Caco-2 (cell line): ENCODE data around the gene RAB36. TPM values are rescaled to one million over a fixed set of nuclear protein-coding genes. Genes with fewer than 3 reads are reported as not detected.

ENCODE experiments used
- BruUV-seq: library from RNA; stranded (reverse); fragments of 400-500 nt; replicated peaks from 2 replicates; lab custom pipeline; 2021; lab: Mats Ljungman, UMichigan
- CTCF ChIA-PET: fragments of 300-600 bp; sonication (Branson Sonifier 250); formaldehyde crosslinking; loops from one replicate; lab custom pipeline; 2022; ENCODE audit warnings: antibody characterized with exemption; lab: Charles Lee
- POLR2A ChIA-PET: fragments of 300-600 bp; sonication (Branson Sonifier 250); formaldehyde crosslinking; loops from one replicate; lab custom pipeline; 2022; ENCODE audit warnings: antibody characterized with exemption; lab: Charles Lee
- DNase-seq, 2 experiments: peaks; one replicate each; pipeline versions ENCODE4 v3.0.0 to v3.0.0-alpha.2; 2020 to 2022
- H3K27me3 ChIP-seq: replicated peaks from 2 replicates; pipeline ENCODE4 v1.6.0; 2011; ENCODE audit warnings: low read length; ENCODE audit not compliant: control insufficient read depth, insufficient read depth
- H3K36me3 ChIP-seq: 2 replicates; pipeline ENCODE4 v1.5.1; 2011; ENCODE audit warnings: low read length; ENCODE audit not compliant: control insufficient read depth, insufficient read depth
- H3K4me1 ChIP-seq: fragments of 250-450 bp; sonication (Bioruptor Pico); 2 replicates; pipeline ENCODE4 v1.5.1; 2020; ENCODE audit warnings: mild to moderate bottlenecking
- H3K4me3 ChIP-seq: 2 replicates; pipeline ENCODE4 v1.5.1; 2011; ENCODE audit warnings: low read depth, mild to moderate bottlenecking, control low read depth, low read length
- H3K9me3 ChIP-seq: fragments of 250-450 bp; sonication (Bioruptor Pico); 2 replicates; pipeline ENCODE4 v1.5.1; 2020; ENCODE audit warnings: mild to moderate bottlenecking, moderate library complexity
- H3K27ac Mint-ChIP-seq: one replicate; pipeline ENCODE4 v1.8.0; 2022; ENCODE audit warnings: mixed read lengths; ENCODE audit not compliant: unreplicated experiment
- H3K27me3 Mint-ChIP-seq: one replicate; pipeline ENCODE4 v1.8.0; 2022; ENCODE audit warnings: mixed read lengths; ENCODE audit not compliant: insufficient read depth, unreplicated experiment
- H3K36me3 Mint-ChIP-seq: one replicate; pipeline ENCODE4 v1.8.0; 2022; ENCODE audit warnings: mild to moderate bottlenecking, mixed read lengths; ENCODE audit not compliant: insufficient read depth, unreplicated experiment
- H3K4me1 Mint-ChIP-seq: one replicate; pipeline ENCODE4 v1.8.0; 2022; ENCODE audit warnings: low read depth, mixed read lengths; ENCODE audit not compliant: unreplicated experiment
- H3K4me3 Mint-ChIP-seq: one replicate; pipeline ENCODE4 v1.8.0; 2022; ENCODE audit warnings: mild to moderate bottlenecking, moderate library complexity, mixed read lengths; ENCODE audit not compliant: unreplicated experiment
- H3K9me3 Mint-ChIP-seq: one replicate; pipeline ENCODE4 v1.8.0; 2022; ENCODE audit warnings: mixed read lengths; ENCODE audit not compliant: unreplicated experiment
- CTCF ChIP-seq, 2 experiments: fragments of 200-600 bp in 1 of 2; IDR thresholded peaks; 1 replicate in 1 of 2; 2 replicates in 1 of 2; pipeline versions ENCODE4 v1.5.1 to v1.8.0; 2011 to 2022; ENCODE audit warnings: antibody characterized with exemption in 1 of 2, control low read depth in 1 of 2, inconsistent platforms in 1 of 2, low read depth in 1 of 2, low read length in 1 of 2, mild to moderate bottlenecking in 1 of 2, moderate library complexity in 1 of 2; ENCODE audit not compliant: insufficient read depth in 1 of 2, severe bottlenecking in 1 of 2, unreplicated experiment in 1 of 2
- intact Hi-C: fragments of 100-400 bp; cut with micrococcal nuclease; formaldehyde crosslinking; loops from one replicate; pipeline ENCODE4 v1.10.0; 2022; ENCODE audit not compliant: unreplicated experiment
- total RNA-seq: library from RNA; stranded (reverse); gene quantifications from 2 replicates; pipeline ENCODE4 v1.2.3, GENCODE V29; 2022

RAB36 gene
- total RNA-seq, 1 experiment from 2014 or later, result 0.52 TPM

DNA sequence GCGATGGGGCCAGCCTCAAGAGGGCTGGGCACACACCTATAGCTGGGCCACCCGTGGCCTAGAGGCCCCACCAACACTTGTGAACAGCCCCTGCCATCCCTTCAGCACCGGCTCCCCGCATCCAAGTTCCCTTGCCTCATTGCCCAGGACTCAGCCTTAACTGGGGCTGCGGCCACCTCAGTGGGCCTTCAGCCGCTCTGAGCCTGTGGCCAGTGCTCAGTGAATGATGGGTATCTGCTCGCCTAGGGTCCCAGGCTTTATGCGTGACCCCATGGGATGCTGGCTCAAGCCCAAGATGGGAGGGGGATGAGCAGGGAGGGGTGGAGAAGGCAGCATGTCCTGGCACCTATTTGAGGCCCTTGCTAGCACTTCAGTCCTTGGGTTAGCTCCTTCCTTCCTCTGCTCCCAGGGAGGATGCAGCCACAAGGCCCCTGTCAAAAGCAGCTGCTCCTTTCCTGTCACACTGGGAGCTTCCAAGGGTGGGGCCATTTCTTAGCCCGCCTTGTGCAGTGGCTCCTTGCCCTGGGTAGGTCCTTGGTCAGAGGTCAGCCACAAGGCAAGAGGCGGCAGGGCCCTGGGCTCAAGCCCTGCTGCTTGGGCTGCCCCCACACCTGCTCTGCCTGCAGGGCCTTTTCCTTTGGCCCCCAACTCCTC lies 43.1 kb upstream of the RAB36 start:
- Mint-ChIP-seq H3K4me3 (no peak overlapping the region), H3K9me3 (no peaks in the 10 kb centered on the region), H3K27ac (no peak overlapping the region), H3K27me3 (no peaks in the 10 kb centered on the region), H3K36me3 (no peaks in the 10 kb centered on the region), H3K4me1 (no peaks in the 10 kb centered on the region)
- Histone ChIP-seq H3K36me3 (no peaks in the 10 kb centered on the region), H3K9me3 (no peaks in the 10 kb centered on the region), H3K4me3 (no peak overlapping the region), H3K4me1 (no peaks in the 10 kb centered on the region), H3K27me3 (no peaks in the 10 kb centered on the region)
- no peak for DNase-seq
- CTCF ChIA-PET, result no interaction called here
- TF ChIP-seq CTCF (IDR thresholded peaks at IDR 0.05; ENCODE audit: insufficient read depth in 1 of 2, low read depth in 1 of 2, low read length in 1 of 2, severe bottlenecking in 1 of 2, unreplicated experiment in 1 of 2), result no peak
- no TSS peak for BruUV-seq
- intact Hi-C loops, result loop anchor here (10.0 kb wide), 1 partner anchor 257 kb away; no protein-coding TSS in a partner anchor
- POLR2A ChIA-PET, result no interaction called here

DNA sequence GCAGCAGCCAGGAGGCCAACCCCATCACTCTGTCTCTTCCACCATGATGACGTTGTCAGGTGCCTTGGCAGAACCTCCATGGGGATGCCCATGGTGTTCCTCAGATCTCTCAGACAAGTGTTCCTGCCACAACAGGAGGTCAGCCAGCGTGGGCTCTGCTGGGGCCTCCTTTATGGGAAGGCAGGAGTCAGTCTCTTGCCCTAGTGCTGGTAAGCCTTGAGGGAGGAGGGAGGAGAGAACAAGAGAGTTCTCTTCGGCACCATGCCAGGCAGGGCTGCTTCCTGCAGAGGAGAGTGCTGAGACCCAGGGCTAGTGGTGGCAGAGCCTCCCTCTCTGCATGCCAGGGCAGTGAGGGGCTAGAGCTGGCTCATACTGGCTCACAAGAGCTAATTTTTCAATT lies 42.5 kb upstream of the RAB36 start:
- H3K4me1 ChIP-seq, result no peaks in the 10 kb centered on the region
- Mint-ChIP-seq H3K4me1 (no peaks in the 10 kb centered on the region), H3K27me3 (no peaks in the 10 kb centered on the region), H3K4me3 (no peak overlapping the region), H3K27ac (no peak overlapping the region), H3K9me3 (no peaks in the 10 kb centered on the region), H3K36me3 (no peaks in the 10 kb centered on the region)
- no peaks in the 10 kb centered on the region for H3K27me3 ChIP-seq
- H3K36me3 ChIP-seq, result no peaks in the 10 kb centered on the region
- intact Hi-C loops, result loop anchor here (10.0 kb wide), 1 partner anchor 258 kb away; no protein-coding TSS in a partner anchor
- CTCF ChIA-PET, result no interaction called here
- no peak for DNase-seq
- H3K4me3 ChIP-seq, result no peak overlapping the region
- no peaks in the 10 kb centered on the region for H3K9me3 ChIP-seq
- no TSS peak for BruUV-seq
- TF ChIP-seq CTCF (IDR thresholded peaks at IDR 0.05; ENCODE audit: insufficient read depth in 1 of 2, low read depth in 1 of 2, low read length in 1 of 2, severe bottlenecking in 1 of 2, unreplicated experiment in 1 of 2), result no peak
- POLR2A ChIA-PET, result no interaction called here

- H3K36me3 ChIP-seq, result no peaks in the 10 kb centered on the region
- no TSS peak for BruUV-seq
- Mint-ChIP-seq H3K27ac (no peak overlapping the region), H3K36me3 (no peaks in the 10 kb centered on the region), H3K27me3 (no peaks in the 10 kb centered on the region), H3K9me3 (no peaks in the 10 kb centered on the region), H3K4me1 (no peaks in the 10 kb centered on the region), H3K4me3 (no peak overlapping the region)
- no peak for TF ChIP-seq CTCF (IDR thresholded peaks at IDR 0.05; ENCODE audit: insufficient read depth in 1 of 2, low read depth in 1 of 2, low read length in 1 of 2, severe bottlenecking in 1 of 2, unreplicated experiment in 1 of 2)
- intact Hi-C loops, result loop anchor here (10.0 kb wide), 1 partner anchor 259 kb away; no protein-coding TSS in a partner anchor
- H3K4me1 ChIP-seq, result no peaks in the 10 kb centered on the region
- H3K9me3 ChIP-seq, result no peaks in the 10 kb centered on the region
- no peak for DNase-seq
- ChIA-PET POLR2A (no interaction called here), CTCF (no interaction called here)
- no peak overlapping the region for H3K4me3 ChIP-seq
- H3K27me3 ChIP-seq, result no peaks in the 10 kb centered on the region
Measured at GRCh38 chr22:23103199-23103954, 41.9 kb upstream of the RAB36 start.
